HG03097 (cell line): ENCODE data around the gene EML6.

Experiments
- ATAC-seq: cut with Tn5 transposase; IDR thresholded peaks from one replicate; pipeline ENCODE4 v1.9.1; 2021; ENCODE audit not compliant: unreplicated experiment, low FRiP score

EML6 gene

DNA sequence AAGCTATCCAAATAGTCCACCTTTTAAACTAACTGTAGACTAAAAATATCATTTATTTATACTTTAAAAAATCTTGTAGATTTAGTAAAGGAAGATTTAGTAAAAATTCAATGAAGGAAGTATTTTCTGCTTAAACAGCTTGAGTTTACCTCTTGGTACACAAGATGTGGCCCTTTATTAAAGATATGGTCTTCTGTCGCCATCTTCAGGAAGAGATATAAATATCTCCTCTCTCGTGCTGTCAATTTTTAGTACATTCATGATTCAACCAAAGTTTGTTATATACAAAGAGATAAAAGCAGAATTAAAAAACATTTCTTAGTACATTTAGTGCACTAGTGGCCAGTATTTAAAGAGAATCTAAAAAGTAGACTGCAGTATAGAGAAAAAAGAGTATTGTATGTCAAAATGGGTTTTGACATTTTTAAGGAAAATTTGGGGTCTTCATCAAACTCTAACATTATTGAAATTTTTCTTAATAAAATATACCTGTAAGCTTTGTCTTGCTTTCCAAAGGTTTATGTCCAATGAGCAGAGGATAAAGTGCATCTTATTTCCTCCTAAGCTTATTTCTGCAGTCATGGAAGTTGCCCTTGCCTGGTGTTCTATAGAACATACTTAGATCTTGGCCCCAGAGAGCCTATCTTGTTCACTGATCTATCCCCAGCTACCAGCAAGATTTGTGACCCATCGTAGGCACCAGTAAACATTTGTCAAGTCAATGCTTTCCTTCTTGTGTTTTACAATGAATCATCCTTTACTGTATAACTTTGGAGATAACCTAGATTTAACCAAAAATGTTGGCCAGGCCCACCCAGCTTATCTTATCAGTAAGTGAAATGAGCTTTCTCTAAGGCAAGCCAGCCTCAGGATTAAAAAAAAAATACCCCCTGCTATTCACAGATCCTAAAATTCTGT, 18.5 kb upstream of the EML6 start:
- ATAC-seq = no peak

- ATAC-seq = no peak
Measured at GRCh38 chr2:54706622-54707021, 16.8 kb upstream of the EML6 start.

DNA sequence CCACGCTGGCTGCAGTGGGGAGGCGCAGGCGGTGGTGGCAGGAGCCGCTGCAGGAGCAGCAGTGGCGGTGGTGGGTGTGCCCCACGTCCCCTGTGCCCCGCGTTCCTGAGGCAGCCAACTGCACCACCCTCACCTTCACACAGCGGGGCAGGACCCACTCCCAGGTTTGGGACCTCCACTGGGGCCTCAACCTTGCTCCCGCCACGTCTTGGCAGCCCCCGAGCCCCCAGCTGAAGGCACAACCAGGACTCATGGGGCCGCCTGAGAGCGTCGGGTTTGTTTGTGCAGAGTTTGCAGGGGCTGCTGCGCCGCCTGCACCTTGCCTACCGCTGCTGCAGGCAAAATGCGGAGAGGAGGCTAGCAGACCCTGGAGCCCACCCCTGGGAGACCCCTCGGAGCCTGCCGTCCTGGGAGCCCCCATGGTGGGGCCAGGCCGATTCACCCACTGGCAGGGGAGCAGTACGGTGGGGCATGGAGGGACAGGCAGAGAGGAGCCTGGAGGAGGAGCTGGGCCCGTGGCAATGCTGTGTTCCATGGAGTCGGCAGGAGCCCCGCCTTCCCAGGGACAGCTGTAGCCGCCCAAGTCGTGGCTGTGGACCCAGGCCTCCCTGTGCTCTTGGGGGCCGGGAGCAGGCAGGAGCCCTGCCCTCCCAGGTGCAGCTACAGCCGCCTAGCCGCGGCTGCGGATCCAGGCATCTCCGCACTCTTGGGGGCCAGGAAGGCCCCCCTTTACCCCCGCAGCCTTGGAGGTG, 14.7 kb upstream of the EML6 start:
- no peak for ATAC-seq

GRCh38 chr2:54709336-54709809, 14.1 kb upstream of the EML6 start:
- no peak for ATAC-seq

DNA sequence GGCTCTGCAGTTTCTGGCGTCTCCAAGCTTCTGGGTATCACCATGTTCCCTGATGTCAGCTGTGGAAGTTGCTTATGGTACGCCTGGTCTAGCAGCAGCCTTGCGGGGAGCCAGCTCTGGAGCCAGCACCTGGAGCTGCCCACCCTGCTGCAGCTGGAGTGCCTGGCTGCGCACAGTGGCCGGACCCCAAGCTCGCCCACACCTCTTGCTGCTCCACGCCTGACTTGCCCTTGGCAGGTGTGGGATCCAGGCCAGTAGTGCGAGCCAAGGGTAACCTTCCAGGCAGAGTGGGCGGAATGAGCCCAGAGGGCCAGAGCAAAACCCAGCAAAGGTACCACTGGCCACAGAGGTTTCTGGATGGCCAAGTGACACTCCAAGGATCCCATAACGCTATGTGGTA, 13.2 kb upstream of the EML6 start:
- no peak for ATAC-seq

- ATAC-seq = no peak
Measured at GRCh38 chr2:54712516-54712915, 10.9 kb upstream of the EML6 start.

- ATAC-seq = no peak
Measured at GRCh38 chr2:54714996-54715395, 8.5 kb upstream of the EML6 start.

DNA sequence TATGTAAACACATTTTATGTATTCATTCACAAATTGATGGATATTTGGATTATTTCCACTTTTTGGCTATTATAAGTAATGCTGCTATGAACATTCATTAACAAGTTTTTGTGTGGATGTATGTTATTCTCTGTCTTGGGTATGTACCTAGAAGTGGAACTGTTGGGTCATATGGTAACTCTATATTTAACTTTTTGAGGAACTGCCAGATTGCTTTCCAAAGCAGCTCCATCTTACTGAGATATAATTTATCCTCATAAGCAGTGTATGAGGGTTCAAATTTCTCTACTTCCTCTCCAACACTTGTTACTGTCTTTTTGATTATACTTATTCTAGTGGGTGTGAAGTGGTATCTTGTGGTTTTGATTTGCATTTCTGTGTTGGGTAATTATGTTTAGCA, 7.1 kb upstream of the EML6 start:
- ATAC-seq = no peak

DNA sequence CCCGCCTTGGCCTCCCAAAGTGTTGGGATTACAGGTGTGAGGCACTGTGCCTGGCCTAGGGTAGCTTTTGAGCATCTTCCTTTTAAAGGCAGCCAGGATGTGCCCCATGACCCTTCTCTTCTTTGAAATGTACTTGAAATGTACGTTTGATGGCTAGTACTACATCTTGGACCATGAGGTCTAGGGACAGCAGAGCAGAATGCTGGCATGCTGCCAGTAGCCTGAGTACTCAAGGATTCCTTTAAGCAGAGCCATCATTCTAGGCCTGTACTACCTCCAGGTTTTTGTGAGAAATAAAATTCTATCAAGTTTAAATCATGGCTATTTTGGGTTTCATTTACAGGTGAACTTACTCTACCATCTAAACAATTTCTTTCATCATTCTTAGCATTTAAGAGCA, 2.9 kb upstream of the EML6 start:
- ATAC-seq = no peak

DNA sequence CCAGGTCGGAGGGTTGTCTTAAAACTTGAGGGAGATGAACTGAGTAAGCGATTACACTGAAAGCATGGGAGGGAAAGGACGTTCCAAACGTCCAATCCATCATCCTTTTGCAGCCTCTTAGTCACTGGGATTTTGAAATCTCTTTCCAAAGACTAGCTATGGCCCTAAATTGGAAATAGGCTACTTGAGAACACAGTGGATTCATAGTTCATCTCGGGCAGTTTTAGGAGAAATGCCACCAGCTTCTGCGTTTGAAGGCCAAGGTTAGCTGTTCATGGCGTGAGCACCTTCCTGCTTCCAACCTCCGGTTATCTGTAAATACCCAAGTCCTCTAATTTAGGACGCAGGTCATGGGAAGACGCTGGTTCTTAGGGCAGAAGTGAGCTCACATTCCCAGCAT, 821 bp upstream of the EML6 start:
- no peak for ATAC-seq

GRCh38 chr2:54723996-54724559, 616 bp downstream of the EML6 start:
- no peak for ATAC-seq

GRCh38 chr2:54724560-54725342, 1.3 kb downstream of the EML6 start:
- ATAC-seq = no peak

- ATAC-seq = no peak
Measured at GRCh38 chr2:54725343-54726099, 2.1 kb downstream of the EML6 start.

DNA sequence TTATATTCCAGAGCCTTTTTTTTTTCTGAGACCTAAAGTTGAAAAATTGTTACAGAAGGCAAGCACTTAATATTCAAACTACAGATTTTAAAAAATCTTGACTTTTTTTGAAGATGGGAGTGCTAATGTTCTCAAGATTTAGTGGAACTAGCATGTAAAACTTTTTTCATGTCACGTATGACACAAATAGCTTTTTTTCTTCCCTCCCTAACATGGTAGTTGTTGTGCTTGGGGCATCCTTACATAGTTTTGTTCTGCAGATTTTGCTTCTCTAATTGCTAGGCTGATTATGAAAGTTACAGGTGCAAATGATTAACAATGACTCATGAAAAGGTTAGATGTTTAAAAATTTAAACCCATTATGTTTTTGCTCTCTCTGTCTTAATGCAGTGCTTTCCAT, 3.0 kb downstream of the EML6 start:
- no peak for ATAC-seq

GRCh38 chr2:54726940-54727339, 3.5 kb downstream of the EML6 start:
- no peak for ATAC-seq

DNA sequence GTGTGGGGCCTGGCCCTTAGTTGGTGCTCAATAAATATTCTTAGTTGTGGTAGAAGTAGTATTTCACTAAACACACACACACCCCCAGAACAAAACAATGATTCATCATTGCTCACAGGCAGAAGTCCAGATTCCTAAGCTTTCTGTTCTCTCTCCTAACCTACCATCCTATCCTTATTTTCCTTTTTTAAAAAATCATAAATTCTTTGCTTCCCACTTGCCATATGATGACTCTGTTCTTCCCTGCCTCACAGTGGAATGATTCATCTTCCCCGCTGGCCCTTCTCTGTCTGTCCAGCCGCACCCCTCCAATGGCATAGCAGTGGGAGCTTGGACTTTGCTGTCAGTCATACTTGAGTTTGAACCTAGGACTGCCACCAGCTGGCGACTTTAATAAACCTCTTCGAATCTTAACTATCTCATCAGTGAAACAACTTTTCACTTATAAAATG, 5.2 kb downstream of the EML6 start:
- no peak for ATAC-seq

DNA sequence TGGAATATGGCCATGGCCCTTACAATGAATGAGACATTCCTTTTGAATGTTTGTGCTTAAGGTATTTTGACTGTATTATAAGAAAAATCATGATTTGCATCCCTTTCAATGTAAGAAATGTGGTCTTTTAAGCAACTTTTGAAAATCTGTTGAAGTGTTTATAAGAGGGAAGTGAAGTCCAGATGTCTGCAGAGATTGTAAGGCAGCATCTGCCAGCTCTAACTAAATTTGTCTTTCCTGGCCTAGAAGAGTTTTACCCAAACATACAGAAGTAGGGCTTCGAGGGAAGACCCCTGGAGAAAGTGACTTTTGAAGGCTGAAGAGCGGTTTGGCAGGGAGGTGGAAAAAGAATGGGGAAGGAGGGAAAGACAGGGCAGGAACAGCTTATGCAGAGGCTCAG, 12.2 kb downstream of the EML6 start:
- no peak for ATAC-seq

GRCh38 chr2:54738281-54738680, 14.8 kb downstream of the EML6 start:
- no peak for ATAC-seq

- ATAC-seq = no peak
Measured at GRCh38 chr2:54740333-54740732, 16.9 kb downstream of the EML6 start.

- ATAC-seq = no peak
Measured at GRCh38 chr2:54741250-54741649, 17.8 kb downstream of the EML6 start.
